ENCODE measurements around the gene C17orf50.

DNA sequence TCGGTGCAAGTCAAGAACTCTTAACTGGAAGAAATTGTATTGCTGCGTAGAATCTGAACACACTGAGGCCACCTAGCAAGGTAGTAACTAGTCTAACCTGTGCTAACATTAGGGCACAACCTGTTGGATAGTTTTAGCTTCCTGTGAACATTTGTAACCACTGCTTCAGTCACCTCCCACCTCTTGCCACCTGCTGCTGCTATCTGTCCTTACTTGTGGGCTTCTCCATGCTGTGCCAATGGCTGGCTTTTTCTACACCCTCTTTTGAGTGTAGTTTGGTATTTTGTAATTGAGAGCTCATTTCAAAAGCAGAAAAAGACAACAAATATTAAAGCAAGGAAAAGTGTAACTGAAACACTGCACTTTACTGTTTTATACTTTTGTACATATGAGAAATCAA lies 37.0 kb upstream of the C17orf50 start:
- TF ChIP-seq POLR2A (IDR thresholded peaks at IDR 0.05) (no peak), POLR2AphosphoS5 (IDR thresholded peaks at IDR 0.05) (no peak)
- TF ChIP-seq, protein P1, sequence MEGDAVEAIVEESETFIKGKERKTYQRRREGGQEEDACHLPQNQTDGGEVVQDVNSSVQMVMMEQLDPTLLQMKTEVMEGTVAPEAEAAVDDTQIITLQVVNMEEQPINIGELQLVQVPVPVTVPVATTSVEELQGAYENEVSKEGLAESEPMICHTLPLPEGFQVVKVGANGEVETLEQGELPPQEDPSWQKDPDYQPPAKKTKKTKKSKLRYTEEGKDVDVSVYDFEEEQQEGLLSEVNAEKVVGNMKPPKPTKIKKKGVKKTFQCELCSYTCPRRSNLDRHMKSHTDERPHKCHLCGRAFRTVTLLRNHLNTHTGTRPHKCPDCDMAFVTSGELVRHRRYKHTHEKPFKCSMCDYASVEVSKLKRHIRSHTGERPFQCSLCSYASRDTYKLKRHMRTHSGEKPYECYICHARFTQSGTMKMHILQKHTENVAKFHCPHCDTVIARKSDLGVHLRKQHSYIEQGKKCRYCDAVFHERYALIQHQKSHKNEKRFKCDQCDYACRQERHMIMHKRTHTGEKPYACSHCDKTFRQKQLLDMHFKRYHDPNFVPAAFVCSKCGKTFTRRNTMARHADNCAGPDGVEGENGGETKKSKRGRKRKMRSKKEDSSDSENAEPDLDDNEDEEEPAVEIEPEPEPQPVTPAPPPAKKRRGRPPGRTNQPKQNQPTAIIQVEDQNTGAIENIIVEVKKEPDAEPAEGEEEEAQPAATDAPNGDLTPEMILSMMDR (IDR thresholded peaks at IDR 0.05) = no peak

Measured in breast epithelium (tissue), 3 donors.